Esophagus muscularis mucosa (tissue), 4 donors: ENCODE measurements around the gene RNF138. TPM values are rescaled to one million over a fixed set of nuclear protein-coding genes. Genes with fewer than 3 reads are reported as not detected.

Experiments
- DNase-seq: peaks from one replicate; pipeline ENCODE4 v3.0.0-alpha.2; 2017; ENCODE audit errors: extremely low spot score
- H3K27ac ChIP-seq, 4 donors: fragments of 200-600 bp; sonication (generic); replicated peaks in 1 of 4; 1 replicate in 3 of 4; 2 replicates in 1 of 4; pipeline ENCODE4 v1.5.1; 2016 to 2019; ENCODE audit warnings: mild to moderate bottlenecking in 1 of 4
- H3K27me3 ChIP-seq, 4 donors: fragments of 200-600 bp; sonication (generic); one replicate each; pipeline versions ENCODE4 v1.5.1 to v1.6.0; 2016 to 2019
- H3K36me3 ChIP-seq, 4 donors: fragments of 200-600 bp; sonication (generic); one replicate each; pipeline ENCODE4 v1.5.1; 2016 to 2019
- H3K4me1 ChIP-seq, 4 donors: fragments of 200-600 bp; sonication (generic); one replicate each; pipeline ENCODE4 v1.5.1; 2016 to 2019
- H3K4me3 ChIP-seq, 4 donors: fragments of 200-600 bp; sonication (generic); 1 replicate in 2 of 4; 2 replicates in 2 of 4; pipeline ENCODE4 v1.5.1; 2016 to 2019; ENCODE audit warnings: mild to moderate bottlenecking in 4 of 4, moderate library complexity in 1 of 4
- H3K9me3 ChIP-seq, 4 donors: fragments of 200-600 bp; sonication (generic); 1 replicate in 3 of 4; 2 replicates in 1 of 4; pipeline ENCODE4 v1.5.1; 2016 to 2019
- EP300 ChIP-seq: sonication (generic); formaldehyde crosslinking; IDR thresholded peaks from one replicate; pipeline ENCODE4 v1.6.1; 2017; ENCODE audit warnings: antibody characterized with exemption
- POLR2A ChIP-seq: fragments of 450-650 bp; IDR thresholded peaks from one replicate; pipeline ENCODE4 v1.6.1; 2017; ENCODE audit warnings: antibody characterized with exemption, moderate library complexity, mild to moderate bottlenecking, low read depth
- POLR2AphosphoS5 ChIP-seq, 2 donors: sonication (generic); formaldehyde crosslinking; IDR thresholded peaks; one replicate each; pipeline ENCODE4 v1.6.1; 2017; ENCODE audit warnings: antibody characterized with exemption in 2 of 2
- WGBS: methylation state at CpG from one replicate; pipeline ENCODE4 v1.1.5; 2018; 5-methylcytosine and 5-hydroxymethylcytosine counted together
- intact Hi-C: fragments of 100-400 bp; cut with DNase I; formaldehyde crosslinking; loops from one replicate; pipeline ENCODE4 v1.15.1; 2023
- total RNA-seq, 4 donors: library from RNA; depleted of rRNA; stranded (reverse); fragments of >200 nt; gene quantifications; one replicate each; pipeline versions ENCODE4 v1.1.0 to v1.2.1, GENCODE V29; 2016
- TF ChIP-seq, protein P1 (sequence below), 3 experiments: fragments of 200-600 bp in 2 of 3; fragments of 450-650 bp in 1 of 3; sonication (generic) in 2 of 3; IDR thresholded peaks; one replicate each; pipeline ENCODE4 v1.5.1; 2017 to 2019; ENCODE audit warnings: antibody characterized with exemption in 3 of 3, mild to moderate bottlenecking in 2 of 3, moderate library complexity in 1 of 3

The RNF138 gene
- total RNA-seq, 4 donors from 2014 or later, result 19.5 to 34.1 (median 24.1) TPM

DNA sequence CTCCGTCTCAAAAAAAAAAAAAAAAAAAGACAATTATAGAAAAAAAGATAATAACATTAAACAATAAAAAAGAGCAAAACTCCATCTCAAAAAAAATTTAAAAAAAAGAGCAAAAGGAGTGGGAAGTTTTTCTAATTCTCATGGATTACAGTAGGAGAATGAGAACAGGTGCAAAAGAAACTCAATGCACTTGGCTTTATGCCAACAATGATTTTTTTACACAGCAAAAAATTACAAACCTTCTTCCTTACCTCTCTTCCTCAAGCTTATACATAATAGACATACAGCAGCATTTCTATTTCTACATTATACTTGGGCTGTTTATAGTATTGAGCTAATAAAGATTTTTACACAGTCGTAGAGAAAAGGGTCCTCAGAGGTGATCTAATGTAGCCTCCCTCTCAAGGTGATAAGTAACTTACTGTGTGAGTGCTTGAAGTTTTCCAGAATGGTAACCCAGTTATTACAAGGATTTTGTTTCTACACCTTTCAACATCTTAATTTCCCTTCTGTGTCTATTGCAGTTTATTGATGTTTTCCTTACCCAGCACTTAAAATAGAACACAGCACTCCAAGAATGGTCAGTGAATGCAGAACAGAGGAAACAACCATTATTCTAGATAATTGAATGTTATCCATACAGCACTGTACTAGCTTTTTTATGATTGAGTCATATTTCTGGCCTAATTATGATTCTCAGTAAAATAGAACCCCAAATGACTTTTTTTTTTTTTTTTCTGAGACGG, 34.9 kb upstream of the RNF138 start:
- Histone ChIP-seq H3K27me3 (no peaks in the 10 kb centered on the region), H3K27ac (no peak overlapping the region), H3K9me3 (no peaks in the 10 kb centered on the region), H3K4me3 (no peak overlapping the region), H3K4me1 (no peaks in the 10 kb centered on the region), H3K36me3 (peaks cover 0 to 5% (median 0%) of the 10 kb centered on the region in 4 donors)
- no peak for DNase-seq
- 91% methylated on average over 3 of the region's 3 CpGs for WGBS
- intact Hi-C loops, result no loop called here
- TF ChIP-seq, protein P1, sequence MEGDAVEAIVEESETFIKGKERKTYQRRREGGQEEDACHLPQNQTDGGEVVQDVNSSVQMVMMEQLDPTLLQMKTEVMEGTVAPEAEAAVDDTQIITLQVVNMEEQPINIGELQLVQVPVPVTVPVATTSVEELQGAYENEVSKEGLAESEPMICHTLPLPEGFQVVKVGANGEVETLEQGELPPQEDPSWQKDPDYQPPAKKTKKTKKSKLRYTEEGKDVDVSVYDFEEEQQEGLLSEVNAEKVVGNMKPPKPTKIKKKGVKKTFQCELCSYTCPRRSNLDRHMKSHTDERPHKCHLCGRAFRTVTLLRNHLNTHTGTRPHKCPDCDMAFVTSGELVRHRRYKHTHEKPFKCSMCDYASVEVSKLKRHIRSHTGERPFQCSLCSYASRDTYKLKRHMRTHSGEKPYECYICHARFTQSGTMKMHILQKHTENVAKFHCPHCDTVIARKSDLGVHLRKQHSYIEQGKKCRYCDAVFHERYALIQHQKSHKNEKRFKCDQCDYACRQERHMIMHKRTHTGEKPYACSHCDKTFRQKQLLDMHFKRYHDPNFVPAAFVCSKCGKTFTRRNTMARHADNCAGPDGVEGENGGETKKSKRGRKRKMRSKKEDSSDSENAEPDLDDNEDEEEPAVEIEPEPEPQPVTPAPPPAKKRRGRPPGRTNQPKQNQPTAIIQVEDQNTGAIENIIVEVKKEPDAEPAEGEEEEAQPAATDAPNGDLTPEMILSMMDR (IDR thresholded peaks at IDR 0.05), result no peak
- TF ChIP-seq POLR2AphosphoS5 (IDR thresholded peaks at IDR 0.05) (no peak), POLR2A (no peak), EP300 (no peak)

DNA sequence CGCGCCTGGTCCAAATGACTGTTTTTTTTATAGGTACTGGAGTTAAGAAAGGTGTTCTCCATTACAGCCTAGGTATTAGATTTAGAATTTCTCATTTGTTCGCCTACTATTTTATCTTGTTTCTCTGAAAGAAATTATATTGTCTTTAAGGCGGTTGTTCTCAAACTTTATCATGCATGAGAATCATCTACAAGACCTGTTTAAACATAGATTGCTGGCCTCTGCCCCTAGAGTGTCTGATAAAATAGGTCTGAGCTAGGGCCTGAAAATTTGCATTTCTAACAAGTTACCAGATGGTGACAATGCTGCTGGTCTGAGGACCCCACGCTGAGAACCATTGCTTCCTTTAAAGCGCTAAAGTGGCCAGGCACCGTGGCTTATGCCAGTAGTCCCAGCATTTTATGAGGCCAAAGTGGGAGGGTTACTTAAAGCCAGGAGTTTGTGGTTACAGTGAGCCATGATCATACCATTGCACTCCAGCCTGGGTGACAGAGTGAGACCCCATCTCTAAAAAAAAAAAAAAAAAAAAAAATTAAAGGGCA, 34.0 kb upstream of the RNF138 start:
- H3K36me3 ChIP-seq, result peaks cover 0 to 7% (median 0%) of the 10 kb centered on the region in 4 donors
- H3K4me3 ChIP-seq, result no peak overlapping the region
- intact Hi-C loops, result no loop called here
- no peaks in the 10 kb centered on the region for H3K4me1 ChIP-seq
- no peak for DNase-seq
- no peaks in the 10 kb centered on the region for H3K27me3 ChIP-seq
- 77% methylated on average over 7 of the region's 7 CpGs for WGBS
- no peak overlapping the region for H3K27ac ChIP-seq
- no peaks in the 10 kb centered on the region for H3K9me3 ChIP-seq
- no peak for TF ChIP-seq POLR2AphosphoS5 (IDR thresholded peaks at IDR 0.05)
- TF ChIP-seq, protein P1 (IDR thresholded peaks at IDR 0.05), result no peak
- TF ChIP-seq POLR2A, result no peak
- no peak for TF ChIP-seq EP300

DNA sequence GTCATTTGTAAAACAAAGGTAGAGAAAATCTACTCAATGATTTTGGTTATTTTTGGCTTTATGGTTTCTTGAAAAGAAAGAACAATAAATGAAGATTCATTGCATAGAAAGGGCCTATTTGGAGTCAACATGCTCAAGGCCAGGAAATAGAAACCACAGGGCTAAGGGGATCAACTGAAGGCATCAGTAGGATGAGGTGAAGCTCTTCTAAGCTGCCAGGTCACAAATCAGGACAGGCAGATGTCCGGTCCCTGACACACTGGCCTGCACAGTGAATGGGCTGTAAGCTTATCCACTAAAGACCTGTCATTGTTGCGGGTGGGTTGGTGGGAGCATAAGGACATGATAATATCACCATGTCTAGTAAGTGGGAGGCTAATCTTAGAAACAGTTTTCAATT, 31.6 kb upstream of the RNF138 start:
- no peak for DNase-seq
- WGBS, result 100% methylated on average over 2 of the region's 2 CpGs
- Histone ChIP-seq H3K27ac (no peak overlapping the region), H3K4me3 (no peak overlapping the region), H3K27me3 (no peaks in the 10 kb centered on the region), H3K4me1 (no peaks in the 10 kb centered on the region), H3K9me3 (no peaks in the 10 kb centered on the region), H3K36me3 (peaks cover 0 to 7% (median under 1%) of the 10 kb centered on the region in 4 donors)
- intact Hi-C loops, result no loop called here
- TF ChIP-seq, protein P1 (IDR thresholded peaks at IDR 0.05), result no peak
- no peak for TF ChIP-seq POLR2A
- no peak for TF ChIP-seq POLR2AphosphoS5 (IDR thresholded peaks at IDR 0.05)
- TF ChIP-seq EP300, result no peak

DNA sequence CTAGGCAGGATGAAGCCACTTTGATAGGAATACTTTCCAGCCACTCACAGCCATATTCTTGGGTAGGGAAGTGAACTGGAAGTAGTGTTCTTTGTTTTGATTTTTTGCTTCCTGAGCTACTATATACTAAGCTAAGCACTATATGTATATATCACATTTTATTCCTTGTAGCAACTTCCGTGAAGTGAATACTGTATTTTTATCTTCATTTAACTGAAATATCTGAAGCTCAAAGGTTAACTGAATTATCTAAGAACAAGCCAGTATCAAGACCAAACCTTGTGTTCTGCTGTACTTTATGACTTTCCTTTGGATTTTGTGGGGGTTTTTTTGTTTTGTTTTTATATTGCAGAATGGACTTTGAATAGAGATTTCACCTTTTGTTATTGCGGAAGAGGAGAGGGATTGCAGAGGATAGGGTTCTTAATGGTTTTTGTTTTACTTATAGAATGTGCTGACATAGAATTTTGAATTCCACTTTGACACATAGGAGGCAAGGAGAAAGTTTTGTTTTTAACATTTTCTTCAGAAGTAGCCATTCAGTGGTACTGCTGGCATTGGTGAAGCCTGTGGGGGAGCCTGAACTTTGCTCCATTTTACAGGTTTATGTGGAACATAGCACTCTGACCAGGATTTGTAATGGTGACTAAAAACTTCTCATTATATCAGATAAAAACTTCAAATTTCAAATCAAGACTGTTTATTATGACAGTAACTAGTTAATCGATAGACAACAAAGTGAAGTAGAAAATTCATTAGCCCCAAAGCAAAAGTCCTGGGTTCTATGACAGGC, 24.1 kb upstream of the RNF138 start:
- peaks cover 0 to 15% (median 3%) of the 10 kb centered on the region in 4 donors for H3K36me3 ChIP-seq
- H3K27ac ChIP-seq, result no peak overlapping the region
- H3K27me3 ChIP-seq, result no peaks in the 10 kb centered on the region
- TF ChIP-seq EP300 (no peak), POLR2AphosphoS5 (IDR thresholded peaks at IDR 0.05) (no peak), POLR2A (no peak)
- TF ChIP-seq, protein P1 (IDR thresholded peaks at IDR 0.05), result no peak
- WGBS, result 96% methylated on average over 3 of the region's 3 CpGs
- H3K4me1 ChIP-seq, result no peaks in the 10 kb centered on the region
- intact Hi-C loops, result no loop called here
- H3K4me3 ChIP-seq, result no peak overlapping the region
- DNase-seq, result no peak
- H3K9me3 ChIP-seq, result no peaks in the 10 kb centered on the region
